CD8-positive, alpha-beta memory T cell (primary cell): ENCODE results near the gene CLEC4M. TPM values are rescaled to one million over a fixed set of nuclear protein-coding genes. Genes with fewer than 3 reads are reported as not detected.
A peak's percentile ranks its signal among the peaks of the same experiment; 100 is the strongest.
"Not testable (repeated sequence)": the region's sequence is repeated elsewhere in the genome, so short reads cannot be mapped to it uniquely, and the experiment has no call there.

Experiments
- CTCF ChIA-PET: fragments of 350-600 bp; sonication (Branson Sonifier 250); formaldehyde crosslinking; loops from one replicate; lab custom pipeline; 2021; ENCODE audit warnings: antibody characterized with exemption; lab: Charles Lee
- POLR2A ChIA-PET: fragments of 350-600 bp; sonication (Branson Sonifier 250); formaldehyde crosslinking; loops from one replicate; lab custom pipeline; 2021; ENCODE audit warnings: antibody characterized with exemption; lab: Charles Lee
- DNase-seq, 5 donors: peaks; one replicate each; pipeline versions ENCODE4 v3.0.0 to v3.0.0-alpha.2; 2020 to 2022; ENCODE audit warnings: mixed read lengths in 1 of 5
- H3K27ac ChIP-seq: one replicate; pipeline ENCODE4 v1.7.0; 2013; ENCODE audit warnings: low read depth, mild to moderate bottlenecking, low read length, moderate library complexity
- H3K27me3 ChIP-seq: 2 replicates; pipeline ENCODE4 v1.7.0; 2013; ENCODE audit warnings: low read length, mild to moderate bottlenecking; ENCODE audit not compliant: insufficient read depth, poor library complexity, severe bottlenecking
- H3K36me3 ChIP-seq: 2 replicates; pipeline ENCODE4 v1.7.0; 2013; ENCODE audit warnings: mild to moderate bottlenecking, low read length, moderate library complexity; ENCODE audit not compliant: insufficient read depth
- H3K4me1 ChIP-seq: 2 replicates; pipeline ENCODE4 v1.7.0; 2013; ENCODE audit warnings: mild to moderate bottlenecking, low read length, moderate library complexity; ENCODE audit not compliant: insufficient read depth
- H3K4me3 ChIP-seq: 2 replicates; pipeline ENCODE4 v1.7.0; 2013; ENCODE audit warnings: mild to moderate bottlenecking, low read length
- H3K9me3 ChIP-seq: 2 replicates; pipeline ENCODE4 v1.7.0; 2013; ENCODE audit warnings: mild to moderate bottlenecking, low read length
- H3K27ac Mint-ChIP-seq, 8 donors: one replicate each; pipeline ENCODE4 v1.8.0; 2020 to 2021; ENCODE audit warnings: mixed read lengths in 8 of 8, mild to moderate bottlenecking in 6 of 8, inconsistent platforms in 3 of 8, moderate library complexity in 3 of 8
- H3K27me3 Mint-ChIP-seq, 2 donors: one replicate each; pipeline ENCODE4 v1.8.0; 2020 to 2021; ENCODE audit warnings: mixed read lengths in 2 of 2, mild to moderate bottlenecking in 1 of 2, moderate library complexity in 1 of 2
- H3K36me3 Mint-ChIP-seq, 3 donors: one replicate each; pipeline ENCODE4 v1.8.0; 2020 to 2021; ENCODE audit warnings: mixed read lengths in 3 of 3, inconsistent platforms in 1 of 3, mild to moderate bottlenecking in 1 of 3
- H3K4me1 Mint-ChIP-seq, 3 donors: one replicate each; pipeline ENCODE4 v1.8.0; 2020 to 2021; ENCODE audit warnings: mixed read lengths in 3 of 3, inconsistent platforms in 1 of 3, mild to moderate bottlenecking in 1 of 3
- H3K4me3 Mint-ChIP-seq, 7 donors: one replicate each; pipeline ENCODE4 v1.8.0; 2020 to 2021; ENCODE audit warnings: mixed read lengths in 7 of 7, mild to moderate bottlenecking in 6 of 7, moderate library complexity in 4 of 7, inconsistent platforms in 2 of 7
- H3K9me3 Mint-ChIP-seq, 5 donors: one replicate each; pipeline ENCODE4 v1.8.0; 2020 to 2022; ENCODE audit warnings: mixed read lengths in 5 of 5, mild to moderate bottlenecking in 3 of 5, moderate library complexity in 2 of 5, inconsistent platforms in 1 of 5
- polyA plus RNA-seq: library from polyadenylated mRNA; unstranded; fragments of 300-500 nt; fragmentation: Illumina TruSeq; gene quantifications from one replicate; pipeline ENCODE4 v1.2.3, GENCODE V29; 2021
- total RNA-seq, 2 experiments: library from RNA; stranded (reverse); gene quantifications; one replicate each; pipeline ENCODE4 v1.2.3, GENCODE V29; 2021

The CLEC4M gene
- total and polyA plus RNA-seq, 3 experiments from 2014 or later, result not detected

DNA sequence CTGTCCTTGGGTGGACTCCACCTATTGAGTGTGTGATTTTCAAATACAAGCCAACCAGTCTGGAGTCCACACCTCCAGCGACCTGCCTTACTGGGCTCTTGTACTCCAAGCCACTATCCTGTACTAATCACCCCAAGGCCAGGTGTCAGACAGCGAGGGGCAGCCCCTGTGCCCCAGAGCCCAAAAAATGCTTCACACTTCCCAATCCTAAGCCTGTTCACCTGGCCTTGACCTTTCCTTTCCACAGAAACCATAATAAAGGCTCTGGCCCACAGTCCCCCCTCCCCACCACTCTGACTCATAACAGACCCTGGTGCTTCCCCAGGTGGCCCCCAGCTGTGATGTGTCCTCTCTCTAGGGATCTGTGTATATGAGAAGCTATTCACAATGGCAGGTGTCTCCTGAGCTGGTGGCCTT lies 19.6 kb upstream of the CLEC4M start:
- CTCF ChIA-PET, result no interaction called here

DNA sequence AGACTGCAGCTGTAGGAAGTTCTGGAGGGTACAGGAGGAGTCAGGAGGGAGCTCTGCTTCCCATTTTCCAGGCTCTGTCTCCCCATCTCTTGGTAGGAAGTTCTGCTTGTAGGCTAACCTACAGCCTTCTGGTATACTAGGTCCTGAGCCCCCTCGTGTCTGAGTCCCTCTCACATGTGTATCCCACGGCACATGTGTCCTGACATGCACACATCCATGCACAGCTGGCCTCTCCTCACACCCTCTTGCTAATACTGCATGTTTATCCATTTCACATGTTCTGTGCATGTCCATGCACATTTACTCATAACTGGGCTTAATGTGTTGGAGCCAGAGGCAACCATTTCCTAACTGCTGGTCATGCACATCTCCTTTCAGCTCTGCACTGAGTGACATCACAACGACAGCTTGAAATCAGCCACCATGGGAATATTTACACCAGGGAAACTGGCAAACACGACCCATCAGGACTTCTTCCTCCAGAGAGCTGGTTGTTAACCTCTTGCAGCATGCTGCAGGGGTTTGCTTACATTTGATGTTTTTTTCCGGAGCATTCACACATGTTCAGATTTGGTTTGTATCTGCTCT lies 18.8 kb upstream of the CLEC4M start:
- peaks cover 14 to 34% of the 10 kb centered on the region in 2 donors for H3K27me3 Mint-ChIP-seq

More for the DNA sequence above, 19.6 kb upstream of the CLEC4M start:
- Mint-ChIP-seq H3K27ac (peak overlapping the region in 1 of 8 donors; percentile 5), H3K9me3 (peaks cover 0 to 3% (median 0%) of the 10 kb centered on the region in 5 donors), H3K4me3 (no peak overlapping the region), H3K27me3 (peaks cover 11 to 38% of the 10 kb centered on the region in 2 donors), H3K4me1 (no peaks in the 10 kb centered on the region), H3K36me3 (peaks cover 0 to 4% (median 0%) of the 10 kb centered on the region in 3 donors)
- H3K27ac ChIP-seq, result no peak overlapping the region
- peaks cover 3% of the 10 kb centered on the region for H3K27me3 ChIP-seq
- no peaks in the 10 kb centered on the region for H3K4me1 ChIP-seq
- no peak overlapping the region for H3K4me3 ChIP-seq
- DNase-seq, result no peak
- POLR2A ChIA-PET, result no interaction called here
- no peaks in the 10 kb centered on the region for H3K9me3 ChIP-seq
- H3K36me3 ChIP-seq, result no peaks in the 10 kb centered on the region

DNA sequence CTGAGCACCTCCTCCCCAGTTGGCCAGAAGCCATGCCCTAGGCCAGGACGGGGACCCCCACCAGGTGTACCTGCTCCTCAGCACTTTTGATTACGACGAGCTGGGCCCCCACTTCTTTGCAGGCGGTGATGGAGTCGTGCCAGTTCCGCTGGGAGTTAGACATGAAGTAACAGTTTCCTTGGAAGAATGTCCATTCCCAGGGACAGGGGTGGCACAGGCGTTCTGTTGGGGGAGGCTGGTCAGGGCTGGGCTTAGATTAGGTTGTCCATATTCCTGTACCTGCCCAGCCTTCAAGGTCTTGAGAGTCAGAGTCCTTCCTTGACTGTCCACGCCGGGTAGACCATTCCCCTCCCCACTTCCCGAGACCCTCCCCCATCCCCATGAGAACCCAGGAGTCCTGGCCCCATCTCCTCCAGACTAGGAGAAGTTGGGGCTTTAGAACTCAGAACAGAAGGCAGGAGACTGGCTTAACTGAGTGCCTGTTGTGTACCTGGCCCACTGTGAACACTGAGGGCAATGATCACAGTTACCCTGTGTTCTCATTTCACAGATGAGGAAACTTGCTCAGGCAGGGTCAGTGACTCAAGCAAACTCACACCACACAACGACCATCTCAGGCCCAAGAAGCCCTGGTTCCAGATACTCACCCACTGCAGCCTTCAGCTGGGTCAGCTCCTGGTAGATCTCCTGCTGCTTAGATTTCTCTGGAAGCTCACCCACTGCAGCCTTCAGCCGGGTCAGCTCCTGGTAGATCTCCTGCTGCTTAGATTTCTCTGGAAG lies 18.0 kb upstream of the CLEC4M start:
- Mint-ChIP-seq H3K27ac (peak overlapping the region in 1 of 8 donors; percentile 34), H3K27me3 (peaks cover 14 to 34% of the 10 kb centered on the region in 2 donors), H3K9me3 (peaks cover 0 to 3% (median 0%) of the 10 kb centered on the region in 5 donors), H3K36me3 (peaks cover 0 to 4% (median 0%) of the 10 kb centered on the region in 3 donors), H3K4me1 (peaks cover 0 to under 1% (median 0%) of the 10 kb centered on the region in 3 donors), H3K4me3 (no peak overlapping the region)
- no peak overlapping the region for H3K27ac ChIP-seq
- peaks cover 3% of the 10 kb centered on the region for H3K27me3 ChIP-seq
- H3K36me3 ChIP-seq, result no peaks in the 10 kb centered on the region
- H3K9me3 ChIP-seq, result no peaks in the 10 kb centered on the region
- no peaks in the 10 kb centered on the region for H3K4me1 ChIP-seq
- no peak overlapping the region for H3K4me3 ChIP-seq
- ChIA-PET CTCF (interaction anchor here (1.5 kb wide), 1 partner anchor 64 kb away, joined by 3 read pairs; the partner anchor contains the start of gene TRAPPC5), POLR2A (interaction anchor here (0.7 kb wide), 1 partner anchor 25 kb away, joined by 3 read pairs; no protein-coding TSS in a partner anchor)
- no peak for DNase-seq

More for the DNA sequence above, 18.8 kb upstream of the CLEC4M start:
- no peak overlapping the region for H3K27ac Mint-ChIP-seq
- Histone ChIP-seq H3K36me3 (no peaks in the 10 kb centered on the region), H3K9me3 (no peaks in the 10 kb centered on the region), H3K4me1 (no peaks in the 10 kb centered on the region), H3K4me3 (no peak overlapping the region), H3K27ac (no peak overlapping the region), H3K27me3 (peaks cover 3% of the 10 kb centered on the region)
- no peak for DNase-seq
- POLR2A ChIA-PET, result no interaction called here
- no peak overlapping the region for H3K4me3 Mint-ChIP-seq
- CTCF ChIA-PET, result interaction anchor here (1.5 kb wide), 1 partner anchor 64 kb away, joined by 3 read pairs; the partner anchor contains the start of gene TRAPPC5
- H3K4me1 Mint-ChIP-seq, result no peaks in the 10 kb centered on the region
- peaks cover 0 to 4% (median 0%) of the 10 kb centered on the region in 3 donors for H3K36me3 Mint-ChIP-seq
- peaks cover 0 to 3% (median 0%) of the 10 kb centered on the region in 5 donors for H3K9me3 Mint-ChIP-seq

- H3K4me1 ChIP-seq, DNase-seq, H3K4me3 ChIP-seq, H3K36me3 ChIP-seq, H3K4me3 Mint-ChIP-seq, H3K27ac Mint-ChIP-seq, H3K36me3 Mint-ChIP-seq, CTCF ChIA-PET, H3K27ac ChIP-seq, H3K9me3 Mint-ChIP-seq, H3K9me3 ChIP-seq, H3K27me3 ChIP-seq, POLR2A ChIA-PET: not testable (repeated sequence)
- Mint-ChIP-seq H3K4me1 (peaks cover 4 to 13% (median 11%) of the 10 kb centered on the region in 3 donors), H3K27me3 (peaks cover 16 to 33% of the 10 kb centered on the region in 2 donors)
These were observed 16.7 kb upstream of the CLEC4M start for GRCh38 chr19:7746306-7746705.

DNA sequence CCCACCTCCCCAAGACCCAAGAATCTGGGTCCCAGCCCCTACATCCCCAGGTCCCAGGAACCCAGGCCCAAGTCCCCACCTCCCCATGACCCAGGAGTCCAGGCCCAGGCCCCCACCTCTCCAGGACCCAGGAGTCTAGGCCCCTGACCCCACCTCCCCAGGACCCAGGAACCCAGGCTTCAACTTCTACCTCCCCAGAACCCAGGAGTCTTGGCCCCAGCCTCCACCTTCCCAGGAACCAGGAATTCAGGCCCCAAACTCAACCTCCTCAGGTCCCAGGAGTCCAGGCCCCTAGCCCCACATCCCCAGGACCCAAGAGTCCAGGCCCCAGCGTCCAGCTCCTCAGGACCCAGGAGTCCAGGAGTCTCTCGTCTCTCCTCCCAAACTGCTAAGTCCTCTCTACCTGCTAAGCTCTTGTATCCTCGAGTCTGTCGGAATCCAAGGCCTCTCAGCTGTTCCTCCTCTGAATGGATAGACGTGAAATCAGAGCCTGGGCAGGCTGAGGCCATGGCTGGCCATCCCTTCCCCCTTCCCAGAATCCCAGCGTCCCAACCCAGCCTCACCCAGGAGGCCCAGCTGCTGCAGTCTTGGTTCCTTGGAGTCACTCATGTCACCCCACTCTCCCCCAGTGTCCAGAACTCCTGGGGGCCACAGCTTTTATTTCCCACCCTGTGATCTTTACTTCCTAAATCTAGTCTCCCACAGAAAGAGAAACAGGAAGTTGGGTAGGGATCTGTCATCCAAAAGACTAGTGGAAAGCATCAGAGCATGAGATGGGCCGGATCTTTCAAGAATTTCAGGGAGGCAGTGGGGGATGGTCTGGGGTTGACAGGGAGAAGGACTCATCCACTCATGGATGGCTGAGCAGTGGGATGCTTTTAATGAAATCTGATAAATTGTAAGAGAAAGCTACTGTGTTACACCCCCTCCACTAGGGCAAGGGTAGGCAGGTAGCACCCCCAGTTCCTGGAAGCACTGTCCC lies 15.8 kb upstream of the CLEC4M start, which contains the start of gene CD209:
Gene CD209, minus strand, starts transcription at position 632 of the 982 bp plus-strand sequence. Its CDS starts 23 bp downstream, at position 609.
- CTCF ChIA-PET, result no interaction called here
- no peak within 1 kb of the TSS for H3K27ac ChIP-seq
- Mint-ChIP-seq H3K27ac (peak within 1 kb of the TSS in 1 of 8 donors; percentile 48), H3K4me3 (no peak within 1 kb of the TSS), H3K36me3 (peaks cover 0 to 4% (median 0%) of the 10 kb centered on the region in 3 donors), H3K27me3 (peaks cover 15 to 30% of the 10 kb centered on the region in 2 donors), H3K4me1 (peaks cover 5 to 15% (median 14%) of the 10 kb centered on the region in 3 donors), H3K9me3 (peaks cover 0 to 5% (median 0%) of the 10 kb centered on the region in 5 donors)
- POLR2A ChIA-PET, result no interaction called here
- no peaks in the 10 kb centered on the region for H3K36me3 ChIP-seq
- no peak for DNase-seq
- H3K27me3 ChIP-seq, result peaks cover 3% of the 10 kb centered on the region
- no peak within 1 kb of the TSS for H3K4me3 ChIP-seq
- no peaks in the 10 kb centered on the region for H3K4me1 ChIP-seq
- no peaks in the 10 kb centered on the region for H3K9me3 ChIP-seq

GRCh38 chr19:7748171-7748570 lies 14.9 kb upstream of the CLEC4M start:
- DNase-seq, result no peak
- peaks cover 0 to 4% (median 0%) of the 10 kb centered on the region in 3 donors for H3K36me3 Mint-ChIP-seq
- peaks cover 6 to 17% (median 16%) of the 10 kb centered on the region in 3 donors for H3K4me1 Mint-ChIP-seq
- H3K27me3 Mint-ChIP-seq, result peaks cover 15 to 32% of the 10 kb centered on the region in 2 donors
- Histone ChIP-seq H3K27me3 (peaks cover 3% of the 10 kb centered on the region), H3K9me3 (no peaks in the 10 kb centered on the region), H3K27ac (no peak overlapping the region), H3K36me3 (no peaks in the 10 kb centered on the region), H3K4me1 (no peaks in the 10 kb centered on the region), H3K4me3 (no peak overlapping the region)
- POLR2A ChIA-PET, result no interaction called here
- H3K4me3 Mint-ChIP-seq, result no peak overlapping the region
- CTCF ChIA-PET, result no interaction called here
- H3K27ac Mint-ChIP-seq, result no peak overlapping the region
- peaks cover 0 to 5% (median 0%) of the 10 kb centered on the region in 5 donors for H3K9me3 Mint-ChIP-seq

- H3K27ac ChIP-seq, result no peak overlapping the region
- H3K36me3 ChIP-seq, result no peaks in the 10 kb centered on the region
- ChIA-PET CTCF (no interaction called here), POLR2A (no interaction called here)
- H3K4me1 Mint-ChIP-seq, result peaks cover 8 to 21% (median 19%) of the 10 kb centered on the region in 3 donors
- H3K27me3 ChIP-seq, result peaks cover 3% of the 10 kb centered on the region
- no peaks in the 10 kb centered on the region for H3K4me1 ChIP-seq
- no peak overlapping the region for H3K4me3 ChIP-seq
- no peak overlapping the region for H3K27ac Mint-ChIP-seq
- no peak overlapping the region for H3K4me3 Mint-ChIP-seq
- no peak for DNase-seq
- peaks cover 0 to 5% (median 0%) of the 10 kb centered on the region in 5 donors for H3K9me3 Mint-ChIP-seq
- no peaks in the 10 kb centered on the region for H3K9me3 ChIP-seq
- H3K36me3 Mint-ChIP-seq, result peaks cover 0 to 4% (median 0%) of the 10 kb centered on the region in 3 donors
- peaks cover 11 to 32% of the 10 kb centered on the region in 2 donors for H3K27me3 Mint-ChIP-seq
These were observed 14.3 kb upstream of the CLEC4M start for GRCh38 chr19:7748756-7749155.
